NK-92 treated with Interleukin-12 subunit alpha and Interleukin-12 subunit beta, amount 100 ng/mL, for 24 hours (cell line): ENCODE results near the gene RAB7B.

Experiments used
- DNase-seq: peaks from one replicate; lab custom pipeline; 2025; lab: John Stamatoyannopoulos, UW

RAB7B gene

GRCh38 chr1:205973377-205974232 lies 29.6 kb downstream of the RAB7B start:
- no peak for DNase-seq

GRCh38 chr1:205972491-205973168 lies 30.6 kb downstream of the RAB7B start:
- no peak for DNase-seq

DNA sequence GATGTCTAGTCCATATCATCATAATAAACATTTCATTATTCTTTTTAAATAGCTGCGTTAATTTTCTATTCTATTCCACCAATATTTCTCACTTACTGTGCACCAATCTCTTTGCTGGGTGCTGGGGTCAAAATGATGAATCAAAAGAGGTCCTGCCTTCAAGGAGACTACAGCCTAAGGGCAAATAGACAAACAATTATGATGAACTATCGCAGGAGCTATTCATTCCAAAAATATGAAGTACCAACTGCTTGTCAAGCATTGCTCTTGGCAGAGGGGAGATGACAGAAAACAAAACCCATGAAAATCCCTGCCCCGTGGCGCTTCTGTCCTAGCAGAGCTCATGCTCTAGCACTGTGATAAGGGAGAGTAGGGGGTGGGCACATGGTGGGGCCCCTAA lies 31.1 kb downstream of the RAB7B start:
- DNase-seq, result no peak

DNA sequence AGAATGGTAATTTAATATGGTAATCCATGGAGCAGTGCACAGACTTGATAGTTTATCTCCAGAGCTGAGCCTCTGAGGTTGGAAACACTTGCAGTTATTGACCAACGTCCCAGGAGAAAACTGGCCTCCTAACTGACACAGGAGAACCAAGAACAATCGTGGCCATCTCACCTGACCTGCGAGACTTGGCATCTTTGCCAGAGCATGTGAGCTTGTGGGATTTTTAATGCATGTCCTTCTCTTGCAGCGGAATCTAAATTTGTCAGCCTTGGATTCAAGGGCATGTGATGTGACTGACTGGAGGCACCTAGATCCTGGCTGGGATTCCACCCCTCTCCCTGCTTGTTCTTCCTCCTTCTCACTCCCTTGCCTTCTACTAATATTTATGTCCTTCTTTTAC lies 32.1 kb downstream of the RAB7B start:
- DNase-seq, result no peak

GRCh38 chr1:205970486-205970885 lies 32.7 kb downstream of the RAB7B start:
- DNase-seq, result no peak

DNA sequence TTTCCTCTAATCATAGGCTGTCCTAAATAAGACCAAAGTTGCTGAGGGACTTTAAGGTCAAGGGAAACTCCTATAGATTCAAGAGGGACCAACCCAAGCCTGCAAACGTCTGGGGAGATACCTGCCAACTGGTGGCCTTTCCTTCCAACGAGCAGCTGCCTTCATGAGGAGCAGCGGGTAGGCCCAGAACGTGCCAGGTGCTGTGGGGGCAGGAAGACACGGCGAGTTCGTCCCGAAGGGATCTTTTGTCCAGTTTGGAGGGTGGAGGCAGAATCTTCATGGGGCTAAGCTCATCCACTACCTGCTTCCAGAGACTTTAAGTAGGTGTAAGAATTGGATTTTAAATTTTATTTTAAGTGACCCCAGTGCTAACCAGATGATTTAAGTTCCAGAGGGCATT lies 34.0 kb downstream of the RAB7B start:
- DNase-seq, result no peak

DNA sequence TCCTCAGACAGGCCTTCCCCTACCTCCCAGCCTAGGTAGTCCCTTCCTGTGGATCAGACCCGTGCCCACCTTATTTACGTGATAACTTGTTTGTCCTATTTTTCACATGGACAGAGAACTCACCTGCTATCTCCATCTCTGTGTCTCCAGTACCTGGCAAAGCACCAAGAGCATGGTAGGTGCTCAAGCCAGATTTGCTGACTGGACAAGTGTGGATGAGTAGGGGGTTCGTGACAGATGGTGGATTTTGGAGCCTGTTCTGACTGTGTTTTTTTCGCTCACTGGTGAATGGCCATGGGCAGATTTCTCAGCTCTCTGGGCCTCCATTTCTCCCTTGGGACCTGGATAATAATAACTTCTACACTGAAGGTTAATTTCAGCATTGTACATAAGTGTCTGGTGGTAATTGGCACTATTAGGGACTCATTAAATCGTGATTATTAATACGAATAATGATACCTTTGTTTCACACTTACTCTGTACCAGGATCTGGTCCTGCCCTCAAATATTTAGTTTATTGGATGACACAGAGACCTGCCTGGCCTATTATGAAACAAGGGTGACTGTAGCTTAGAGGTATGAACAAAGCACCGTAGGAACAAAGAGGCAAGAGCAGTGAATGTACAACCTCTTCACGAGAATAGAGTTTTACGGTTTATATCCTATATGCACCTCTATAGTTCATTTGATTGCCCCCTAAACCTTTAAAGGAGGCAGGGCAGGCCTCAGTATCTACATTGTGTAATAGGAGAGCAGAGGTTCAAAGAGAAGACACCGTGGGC lies 35.5 kb downstream of the RAB7B start:
- no peak for DNase-seq

DNA sequence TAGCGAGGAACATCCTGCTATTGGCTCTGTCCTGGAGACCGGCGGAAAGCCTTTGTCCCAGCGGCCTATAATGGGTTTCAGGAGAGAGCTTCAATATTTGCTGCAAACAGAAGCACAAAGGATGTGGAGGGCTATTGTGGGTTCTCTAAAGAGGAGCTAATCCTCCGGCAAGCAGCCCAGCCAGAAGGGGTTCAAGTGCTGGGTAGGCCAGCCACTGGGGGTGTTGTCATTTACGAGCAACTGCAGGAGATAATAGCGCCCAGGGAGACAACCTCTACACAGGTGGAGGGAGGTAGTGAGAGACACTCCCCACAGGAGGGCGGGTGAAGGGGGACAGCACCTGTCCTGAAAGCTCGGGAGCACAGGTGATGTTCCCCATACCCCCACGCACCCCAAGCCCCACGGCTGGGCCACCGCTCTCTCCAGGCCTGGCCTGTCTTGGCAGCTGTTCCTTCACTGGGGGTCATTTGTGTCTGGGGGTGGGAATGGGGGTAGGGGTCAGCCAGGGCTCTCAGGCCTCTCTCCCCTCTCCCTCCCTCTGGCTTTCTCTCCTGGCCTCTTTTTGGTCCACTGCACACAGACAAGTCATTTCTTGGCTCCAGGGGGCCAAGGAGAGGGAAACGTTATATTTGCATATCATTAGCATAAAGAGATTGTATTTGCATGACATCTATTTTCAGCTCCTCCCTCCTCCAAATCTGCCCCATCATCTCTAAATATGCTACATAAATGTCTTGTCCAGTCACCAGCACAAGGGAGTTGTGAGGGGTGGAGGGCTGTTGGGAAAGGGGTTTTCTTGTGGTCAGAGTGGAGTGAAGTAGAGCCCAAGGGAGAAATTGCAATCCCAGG lies 37.9 kb downstream of the RAB7B start:
- no peak for DNase-seq

- no peak for DNase-seq
These were observed 39.6 kb downstream of the RAB7B start for GRCh38 chr1:205963352-205964155.

- DNase-seq, result no peak
These were observed 40.4 kb downstream of the RAB7B start for GRCh38 chr1:205962821-205963221.

DNA sequence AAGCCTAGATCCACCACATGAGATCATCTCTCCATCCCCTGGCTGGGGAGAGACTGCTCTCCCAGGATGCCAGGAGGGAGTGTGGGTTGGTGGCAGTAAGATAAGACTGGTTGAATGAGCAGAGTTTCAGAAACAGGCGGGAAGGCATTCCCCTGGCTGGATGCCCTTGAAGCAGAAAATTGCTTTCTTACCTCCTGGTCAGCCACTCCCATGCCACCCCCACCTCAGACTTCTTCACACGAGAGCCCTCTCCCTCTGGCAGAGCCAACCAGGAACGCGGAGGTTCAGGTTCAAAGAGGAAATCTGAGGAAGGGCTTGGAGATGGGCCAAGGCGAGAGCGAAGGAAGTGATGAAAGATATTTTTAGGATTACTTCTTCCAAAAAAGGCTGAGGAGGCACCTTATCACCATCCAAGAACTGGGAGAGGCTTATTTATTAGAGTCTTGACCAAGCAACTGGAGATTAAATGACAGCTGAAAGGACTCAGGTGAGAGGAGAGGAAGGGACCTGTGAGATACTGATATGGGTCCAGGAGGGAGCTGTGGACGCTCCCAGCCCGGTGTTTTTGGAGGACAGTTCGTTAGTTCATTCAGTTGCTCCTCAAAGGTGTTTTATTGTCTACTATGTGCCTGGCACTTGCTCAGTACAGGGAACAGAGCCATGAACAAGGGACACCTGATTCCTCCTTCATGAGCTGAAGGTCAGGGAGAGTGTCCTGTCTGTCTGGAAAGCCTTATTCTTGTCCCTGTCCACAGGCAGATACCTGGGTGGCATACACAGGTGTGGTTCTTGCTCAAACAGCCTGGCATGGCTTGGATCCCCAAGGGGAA lies 41.0 kb downstream of the RAB7B start:
- no peak for DNase-seq

GRCh38 chr1:205961405-205961804 lies 41.8 kb downstream of the RAB7B start:
- no peak for DNase-seq

DNA sequence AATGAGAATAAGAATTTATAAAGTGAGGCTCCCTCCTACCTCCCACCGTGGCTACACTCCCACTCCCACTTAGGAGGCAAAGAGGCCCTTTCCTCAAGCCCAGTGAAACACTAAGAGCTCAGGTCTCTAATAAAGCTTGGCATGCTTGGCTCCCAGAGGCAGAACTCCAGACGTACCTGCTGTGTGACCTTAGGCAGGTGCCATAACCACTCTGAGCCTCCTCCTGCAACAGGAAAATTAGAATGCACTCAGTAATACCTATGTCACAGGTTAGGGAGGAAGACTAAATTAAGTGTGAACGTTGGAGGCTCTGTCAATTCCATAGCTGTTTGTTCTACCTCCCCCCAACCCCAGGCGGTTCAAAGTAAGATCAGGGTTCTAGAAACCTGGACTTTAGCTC lies 43.4 kb downstream of the RAB7B start:
- no peak for DNase-seq

GRCh38 chr1:205955499-205955898 lies 47.7 kb downstream of the RAB7B start:
- no peak for DNase-seq

GRCh38 chr1:205954819-205955404 lies 48.3 kb downstream of the RAB7B start:
- no peak for DNase-seq

DNA sequence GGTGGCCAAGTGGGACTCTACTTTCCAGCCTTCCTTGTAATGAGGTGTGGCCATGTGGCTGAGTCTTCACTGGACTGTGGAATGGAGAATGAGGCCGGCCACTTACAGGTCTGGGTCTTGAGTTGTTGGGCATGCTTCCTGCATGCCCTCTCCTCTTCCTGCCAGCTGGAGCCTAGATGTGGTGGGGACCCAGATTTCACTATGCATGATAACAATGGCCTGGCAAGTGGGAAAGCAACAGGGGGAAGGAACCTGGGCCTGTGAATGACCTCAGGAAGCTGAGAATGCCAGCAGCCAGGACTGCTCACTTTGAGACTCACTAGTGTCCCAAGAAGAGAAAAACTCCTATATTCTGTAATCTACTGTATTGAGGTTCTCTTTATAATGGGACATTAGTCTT lies 51.4 kb downstream of the RAB7B start:
- no peak for DNase-seq

DNA sequence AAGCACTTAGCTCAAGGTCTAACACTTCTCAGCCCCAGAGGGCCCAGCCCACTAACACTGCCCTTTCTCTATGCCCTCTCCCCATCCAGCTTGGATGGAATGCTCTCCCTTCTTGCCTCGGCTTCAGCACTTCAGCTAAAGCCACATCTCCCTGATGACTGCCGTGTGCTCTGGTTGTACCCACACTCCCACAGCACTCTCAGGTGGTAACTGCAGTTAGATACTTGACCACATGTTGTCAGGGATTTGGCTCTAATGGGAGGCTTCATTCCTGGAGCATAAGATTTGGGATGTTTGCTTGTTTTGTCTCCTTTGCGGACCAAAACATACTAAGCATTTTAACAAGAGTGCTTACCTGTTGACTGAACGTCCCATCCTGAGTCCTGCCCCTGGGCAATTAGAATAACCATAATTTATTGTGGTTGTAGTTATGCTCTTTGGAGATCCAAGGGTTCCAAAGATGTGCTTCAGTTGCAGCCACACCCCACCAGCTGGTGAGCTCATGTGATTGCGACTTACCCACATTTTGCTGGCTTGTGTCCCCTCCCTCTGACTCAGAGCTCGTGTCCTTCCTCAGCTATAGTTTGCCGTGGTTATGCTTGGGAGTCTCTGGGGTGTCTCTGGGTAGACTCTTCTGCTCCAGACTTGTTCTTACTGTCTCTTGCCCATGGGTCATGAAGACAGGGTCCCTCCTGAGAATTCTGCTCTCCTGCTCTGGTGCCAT lies 52.2 kb downstream of the RAB7B start:
- DNase-seq, result no peak

GRCh38 chr1:205950280-205950679 lies 52.9 kb downstream of the RAB7B start:
- DNase-seq, result no peak

DNA sequence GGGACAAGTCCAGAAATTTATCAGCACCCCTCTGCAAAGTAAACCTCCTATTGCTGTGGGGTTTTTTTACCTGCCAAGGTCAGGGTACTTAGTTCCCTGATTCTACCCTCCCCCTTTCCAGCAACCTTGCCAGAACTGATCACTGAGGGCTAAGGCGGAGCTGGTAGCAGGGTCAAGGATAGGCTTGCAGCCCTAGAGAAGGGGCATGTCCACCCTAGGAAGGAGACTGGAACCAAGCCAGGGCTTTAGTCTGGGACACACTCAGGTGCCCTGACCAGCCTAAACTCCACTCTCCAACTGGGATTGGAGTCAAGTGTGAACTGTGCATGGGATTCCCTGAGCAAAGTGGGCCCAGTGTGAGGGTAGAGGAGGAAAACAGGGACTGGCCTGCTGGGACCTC lies 53.4 kb downstream of the RAB7B start:
- no peak for DNase-seq
